H1 (cell line): Measurements from ENCODE around the gene LRRC25.

Experiments used
- ATF3 ChIP-seq: IDR thresholded peaks from 2 replicates; pipeline ENCODE4 v1.6.1; 2011; ENCODE audit warnings: low read depth, mild to moderate bottlenecking, low read length; ENCODE audit not compliant: insufficient read depth
- CHD2 ChIP-seq: IDR thresholded peaks from 2 replicates; pipeline ENCODE4 v1.6.1; 2012; ENCODE audit warnings: low read length, improper control_type of control experiment
- EP300 ChIP-seq, 2 experiments: IDR thresholded peaks; 1 replicate in 1 of 2; 2 replicates in 1 of 2; pipeline ENCODE4 v1.6.1; 2011 to 2012; ENCODE audit warnings: low read depth in 2 of 2, low read length in 2 of 2, mild to moderate bottlenecking in 2 of 2, borderline replicate concordance in 1 of 2, inconsistent platforms in 1 of 2, moderate library complexity in 1 of 2
- EZH2 ChIP-seq: fragments of 200-600 bp; sonication (generic); IDR thresholded peaks from 2 replicates; pipeline ENCODE4 v1.7.1; 2012; ENCODE audit warnings: low read depth, mild to moderate bottlenecking, moderate library complexity, low read length, inconsistent platforms; ENCODE audit not compliant: severe bottlenecking
- GTF2F1 ChIP-seq: IDR thresholded peaks from 2 replicates; pipeline ENCODE4 v1.6.1; 2012; ENCODE audit warnings: low read depth, low read length, improper control_type of control experiment, borderline replicate concordance
- NRF1 ChIP-seq: IDR thresholded peaks from 2 replicates; pipeline ENCODE4 v1.6.1; 2011; ENCODE audit warnings: mild to moderate bottlenecking, low read depth, low read length, improper control_type of control experiment
- PHF8 ChIP-seq: fragments of 200-600 bp; sonication (generic); conservative IDR thresholded peaks from 2 replicates; pipeline ENCODE4 v1.7.1; 2012; ENCODE audit warnings: low read depth, mild to moderate bottlenecking, inconsistent platforms, low read length, moderate library complexity
- POLR2A ChIP-seq, 2 experiments: IDR thresholded peaks; 1 replicate in 1 of 2; 2 replicates in 1 of 2; pipeline ENCODE4 v1.6.1; 2011; ENCODE audit warnings: low read depth in 2 of 2, low read length in 2 of 2, mild to moderate bottlenecking in 2 of 2; ENCODE audit errors: control extremely low read depth in 1 of 2
- POLR2AphosphoS5 ChIP-seq: IDR thresholded peaks from 2 replicates; pipeline ENCODE4 v1.6.1; 2011; ENCODE audit warnings: low read depth, low read length
- TCF12 ChIP-seq: IDR thresholded peaks from 2 replicates; pipeline ENCODE4 v1.6.1; 2011; ENCODE audit warnings: low read depth, mild to moderate bottlenecking, low read length
- TF ChIP-seq, protein P1 (sequence below), 3 experiments: IDR thresholded peaks; 1 replicate in 2 of 3; 2 replicates in 1 of 3; pipeline versions ENCODE4 v1.5.1 to v1.6.1; 2011; ENCODE audit warnings: low read length in 3 of 3, mild to moderate bottlenecking in 3 of 3, inconsistent platforms in 2 of 3, low read depth in 1 of 3, moderate library complexity in 1 of 3; ENCODE audit not compliant: insufficient read depth in 1 of 3; ENCODE audit errors: control extremely low read depth in 1 of 3

GRCh38 chr19:18357041-18357440 is 40.4 kb downstream of the LRRC25 start:
- TF ChIP-seq, protein P1, sequence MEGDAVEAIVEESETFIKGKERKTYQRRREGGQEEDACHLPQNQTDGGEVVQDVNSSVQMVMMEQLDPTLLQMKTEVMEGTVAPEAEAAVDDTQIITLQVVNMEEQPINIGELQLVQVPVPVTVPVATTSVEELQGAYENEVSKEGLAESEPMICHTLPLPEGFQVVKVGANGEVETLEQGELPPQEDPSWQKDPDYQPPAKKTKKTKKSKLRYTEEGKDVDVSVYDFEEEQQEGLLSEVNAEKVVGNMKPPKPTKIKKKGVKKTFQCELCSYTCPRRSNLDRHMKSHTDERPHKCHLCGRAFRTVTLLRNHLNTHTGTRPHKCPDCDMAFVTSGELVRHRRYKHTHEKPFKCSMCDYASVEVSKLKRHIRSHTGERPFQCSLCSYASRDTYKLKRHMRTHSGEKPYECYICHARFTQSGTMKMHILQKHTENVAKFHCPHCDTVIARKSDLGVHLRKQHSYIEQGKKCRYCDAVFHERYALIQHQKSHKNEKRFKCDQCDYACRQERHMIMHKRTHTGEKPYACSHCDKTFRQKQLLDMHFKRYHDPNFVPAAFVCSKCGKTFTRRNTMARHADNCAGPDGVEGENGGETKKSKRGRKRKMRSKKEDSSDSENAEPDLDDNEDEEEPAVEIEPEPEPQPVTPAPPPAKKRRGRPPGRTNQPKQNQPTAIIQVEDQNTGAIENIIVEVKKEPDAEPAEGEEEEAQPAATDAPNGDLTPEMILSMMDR (IDR thresholded peaks at IDR 0.05; ENCODE audit: control extremely low read depth in 1 of 3, insufficient read depth in 1 of 3, low read depth in 1 of 3, low read length in 3 of 3): no peak
- TF ChIP-seq POLR2AphosphoS5 (no peak), GTF2F1 (no peak), ATF3 (no peak), TCF12 (no peak), POLR2A (IDR thresholded peaks at IDR 0.05; ENCODE audit: control extremely low read depth in 1 of 2, low read depth in 2 of 2, low read length in 2 of 2) (no peak), CHD2 (no peak), EZH2 (no peak), PHF8 (no peak), EP300 (IDR thresholded peaks at IDR 0.05; ENCODE audit: borderline replicate concordance in 1 of 2, low read depth in 2 of 2, low read length in 2 of 2) (no peak), NRF1 (no peak)
